Measurements from ENCODE around the gene CNTN1. TPM values are rescaled to one million over a fixed set of nuclear protein-coding genes. Genes with fewer than 3 reads are reported as not detected.

The CNTN1 gene
- total RNA-seq, 1 experiment from 2014 or later, result 6.5 TPM

DNA sequence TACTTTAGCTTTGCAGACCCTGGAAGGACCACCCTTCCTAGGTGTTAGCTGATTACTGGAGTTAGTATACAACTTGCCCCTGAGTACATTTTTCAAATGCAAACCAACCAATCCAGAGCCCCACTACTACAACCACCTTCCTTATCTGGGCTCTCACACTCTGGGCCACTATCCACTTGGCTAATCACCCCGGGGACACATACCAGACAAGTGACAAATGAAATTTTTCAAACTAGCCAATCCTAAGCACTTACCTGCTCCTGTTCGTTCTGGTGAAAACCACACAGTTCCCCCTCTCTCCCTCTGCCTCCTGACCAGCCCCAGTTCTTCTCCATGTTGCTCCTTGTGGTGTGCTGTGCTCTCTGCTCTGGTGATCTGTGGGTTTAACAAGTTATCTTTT is 140.4 kb downstream of the CNTN1 start:
- Histone ChIP-seq H3T11ph (ENCODE audit: low read length) (no peak overlapping the region), H3K79me2 (ENCODE audit: insufficient read depth, low read length) (no peaks in the 10 kb centered on the region), H3K23me2 (ENCODE audit: insufficient read length, low read depth, low read length, poor library complexity, severe bottlenecking) (peaks cover 3% of the 10 kb centered on the region), H3K79me1 (ENCODE audit: insufficient read depth, low read depth, low read length, poor library complexity, severe bottlenecking) (no peaks in the 10 kb centered on the region), H3K27ac (ENCODE audit: insufficient read length, low read depth, low read length) (no peak overlapping the region), H2AK5ac (ENCODE audit: insufficient read length, low read length) (no peak overlapping the region), H2BK120ac (ENCODE audit: low read depth, low read length, poor library complexity, severe bottlenecking) (no peak overlapping the region), H2AFZ (ENCODE audit: low read length) (no peak overlapping the region), H3K4ac (ENCODE audit: low read depth, low read length) (no peak overlapping the region), H4K91ac (ENCODE audit: insufficient read length, low read depth, low read length) (no peak overlapping the region), H2BK5ac (ENCODE audit: insufficient read length, low read length) (no peak overlapping the region), H3K27me3 (ENCODE audit: insufficient read depth, low read length) (no peaks in the 10 kb centered on the region), H3K18ac (ENCODE audit: insufficient read length, low read depth, low read length) (no peak overlapping the region), H3K14ac (ENCODE audit: insufficient read depth, low read length) (no peak overlapping the region), H3K4me2 (ENCODE audit: insufficient read depth, insufficient read length, low read length) (no peak overlapping the region), H4K20me1 (ENCODE audit: control insufficient read depth, insufficient read depth, insufficient read length) (no peaks in the 10 kb centered on the region), H3K9ac (ENCODE audit: extremely low read depth, insufficient read length, low read length) (no peak overlapping the region), H2BK12ac (ENCODE audit: insufficient read length, low read depth, low read length) (no peak overlapping the region), H3K56ac (ENCODE audit: insufficient read length, low read depth, low read length) (no peak overlapping the region), H3K23ac (ENCODE audit: insufficient read length, low read depth, low read length) (no peak overlapping the region), H2BK20ac (ENCODE audit: low read depth, low read length, poor library complexity, severe bottlenecking) (no peak overlapping the region), H4K5ac (ENCODE audit: insufficient read length, low read depth, low read length) (no peak overlapping the region), H4K8ac (replicated peaks; ENCODE audit: insufficient read length, low read depth, low read length) (no peak overlapping the region), H3K9me3 (ENCODE audit: control insufficient read depth, low read depth, low read length) (no peaks in the 10 kb centered on the region), H2BK15ac (ENCODE audit: low read depth, low read length) (no peak overlapping the region), H3K4me1 (ENCODE audit: insufficient read depth, low read length) (0 out of 2 replicates have a peak, but pooled peaks cover 3% of the 10 kb centered on the region)
- WGBS (ENCODE audit: extremely low coverage, insufficient read length, low lambda C conversion rate), result no CpG with 5 or more reads among the region's 2 CpGs
- no peak overlapping the region; a peak in 2 of 7 replicates for H3K27ac Mint-ChIP-seq
- H3K27me3 Mint-ChIP-seq (ENCODE audit: low read depth), result no peaks in the 10 kb centered on the region
- TF ChIP-seq CTCF (conservative IDR thresholded peaks at IDR 0.05), result no peak
- no peaks in the 10 kb centered on the region for H3K9me3 Mint-ChIP-seq
- no peak for DNase-seq
- H3K4me1 Mint-ChIP-seq, result peaks cover 14 to 16% of the 10 kb centered on the region in 2 experiments
- H3K36me3 Mint-ChIP-seq (ENCODE audit: insufficient read depth in 1 of 3, low read depth in 3 of 3), result no peaks in the 10 kb centered on the region
- H3K4me3 Mint-ChIP-seq, result no peak overlapping the region; a peak in 1 of 5 replicates

Data from H9 (cell line).